ENCODE results near the gene GATAD2B. TPM values are rescaled to one million over a fixed set of nuclear protein-coding genes. Genes with fewer than 3 reads are reported as not detected.
A peak's percentile ranks its signal among the peaks of the same experiment; 100 is the strongest.

Gene GATAD2B
- total and polyA plus RNA-seq, 2 of the 4 experiments (the other 2 are of a cell fraction), result 3.8 to 6.2 TPM

- Histone ChIP-seq H3K4me1 (ENCODE audit: control insufficient read depth, insufficient read depth, low read length) (peaks cover 9% of the 10 kb centered on the region), H4K8ac (ENCODE audit: low read depth in 2 of 2, low read length in 2 of 2) (no peak overlapping the region), H3K4ac (ENCODE audit: low read depth, low read length) (no peak overlapping the region), H3K18ac (ENCODE audit: low read depth, low read length) (no peak overlapping the region), H4K20me1 (ENCODE audit: insufficient read depth, low read length) (peaks cover 35% of the 10 kb centered on the region), H4K5ac (ENCODE audit: low read depth, low read length) (no peak overlapping the region), H2BK120ac (ENCODE audit: low read depth, low read length) (no peak overlapping the region), H3K9me3 (ENCODE audit: control insufficient read depth, insufficient read depth, low read length) (no peaks in the 10 kb centered on the region), H2AK5ac (ENCODE audit: low read depth, low read length) (no peak overlapping the region), H2BK15ac (ENCODE audit: low read depth, low read length) (no peak overlapping the region), H2AFZ (replicated peaks; ENCODE audit: low read length, poor library complexity) (peak overlapping the region; percentile 39), H3K14ac (replicated peaks; ENCODE audit: low read depth, low read length) (no peak overlapping the region), H3K9ac (ENCODE audit: low read depth, low read length) (no peak overlapping the region), H3K23ac (ENCODE audit: low read depth, low read length) (no peak overlapping the region), H3K9me1 (ENCODE audit: insufficient read depth, low read length) (peaks cover 11% of the 10 kb centered on the region; the same call in 1 of the 2 replicates), H2BK20ac (ENCODE audit: low read depth, low read length) (no peak overlapping the region), H3K4me2 (ENCODE audit: low read depth, low read length) (no peak overlapping the region), H3K56ac (ENCODE audit: extremely low read depth, insufficient read depth, low read length) (no peak overlapping the region), H3K27me3 (ENCODE audit: control insufficient read depth, insufficient read depth, low read length) (no peaks in the 10 kb centered on the region), H4K91ac (ENCODE audit: insufficient read depth, low read depth, low read length) (no peak overlapping the region), H3K79me1 (ENCODE audit: low read depth in 1 of 2, low read length in 2 of 2) (peaks cover 24 to 57% of the 10 kb centered on the region in 2 experiments), H3K27ac (ENCODE audit: insufficient read depth, low read length) (no peak overlapping the region), H3K4me3 (ENCODE audit: insufficient read depth, low read depth, low read length) (no peak overlapping the region), H3K36me3 (ENCODE audit: control insufficient read depth, insufficient read depth, low read length) (peaks cover 53% of the 10 kb centered on the region), H2BK5ac (ENCODE audit: low read depth, low read length, poor library complexity, severe bottlenecking) (no peak overlapping the region), H2AK9ac (replicated peaks; ENCODE audit: low read depth, low read length, poor library complexity) (no peak overlapping the region)
- dilution Hi-C loops (cut with HindIII; ENCODE audit: low sequenced_read_pairs, unreplicated experiment) (no loop called here), in situ Hi-C loops (cut with MboI; ENCODE audit: low sequenced_read_pairs) (loop anchor here (25.0 kb wide), 1 partner anchor 414 kb away; the partner anchor contains the start of genes S100A3, S100A4, S100A5 and S100A6), intact Hi-C loops (cut with micrococcal nuclease) (no loop called here)
- TF ChIP-seq, protein P1, sequence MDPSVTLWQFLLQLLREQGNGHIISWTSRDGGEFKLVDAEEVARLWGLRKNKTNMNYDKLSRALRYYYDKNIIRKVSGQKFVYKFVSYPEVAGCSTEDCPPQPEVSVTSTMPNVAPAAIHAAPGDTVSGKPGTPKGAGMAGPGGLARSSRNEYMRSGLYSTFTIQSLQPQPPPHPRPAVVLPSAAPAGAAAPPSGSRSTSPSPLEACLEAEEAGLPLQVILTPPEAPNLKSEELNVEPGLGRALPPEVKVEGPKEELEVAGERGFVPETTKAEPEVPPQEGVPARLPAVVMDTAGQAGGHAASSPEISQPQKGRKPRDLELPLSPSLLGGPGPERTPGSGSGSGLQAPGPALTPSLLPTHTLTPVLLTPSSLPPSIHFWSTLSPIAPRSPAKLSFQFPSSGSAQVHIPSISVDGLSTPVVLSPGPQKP (IDR thresholded peaks at IDR 0.05; ENCODE audit: borderline replicate concordance, low read depth, low read length), result no peak
- TF ChIP-seq MXI1 (IDR thresholded peaks at IDR 0.05; ENCODE audit: borderline replicate concordance, low read depth, low read length) (no peak), POLR2A (IDR thresholded peaks at IDR 0.05; ENCODE audit: low read depth, low read length) (no peak), CEBPB (IDR thresholded peaks at IDR 0.05; ENCODE audit: low read depth, low read length) (no peak), MAFK (IDR thresholded peaks at IDR 0.05; ENCODE audit: low read depth, low read length) (no peak)
- no peak for DNase-seq
- ChIA-PET POLR2A (ENCODE audit: unreplicated experiment) (no interaction called here), CTCF (no interaction called here)
- no CpG with 5 or more reads among the region's 2 CpGs for WGBS, 2 experiments (ENCODE audit: extremely low coverage in 2 of 2, insufficient read length in 1 of 2)
- no TSS peak for BruUV-seq (replicated peaks)
- ATAC-seq (ENCODE audit: low read depth), result no peak
Observed at GRCh38 chr1:153951801-153952200, 29.0 kb upstream of the GATAD2B start.
